ENCODE results near the gene POR. TPM values are rescaled to one million over a fixed set of nuclear protein-coding genes. Genes with fewer than 3 reads are reported as not detected.

The POR gene
- total RNA-seq, 1 donor from 2014 or later = 236 TPM

- Histone ChIP-seq H3K4me3 (no peak overlapping the region), H3K27me3 (no peaks in the 10 kb centered on the region), H3K4me1 (peaks cover 0 to 5% of the 10 kb centered on the region in 2 donors), H3K36me3 (no peaks in the 10 kb centered on the region), H3K27ac (no peak overlapping the region), H3K9me3 (no peaks in the 10 kb centered on the region)
- no peak for DNase-seq (ENCODE audit: low spot score in 2 of 2)
- intact Hi-C loops (cut with DNase I) = no loop called here
- TF ChIP-seq CTCF (IDR thresholded peaks at IDR 0.05) = no peak
These were observed 24.0 kb downstream of the POR start for GRCh38 chr7:75938921-75939320.

- Histone ChIP-seq H3K9me3 (no peaks in the 10 kb centered on the region), H3K27me3 (no peaks in the 10 kb centered on the region), H3K4me1 (no peaks in the 10 kb centered on the region), H3K4me3 (no peak overlapping the region), H3K27ac (no peak overlapping the region), H3K36me3 (peaks cover 0 to 11% of the 10 kb centered on the region in 2 donors)
- no peak for DNase-seq (ENCODE audit: low spot score in 2 of 2)
- no peak for TF ChIP-seq CTCF (IDR thresholded peaks at IDR 0.05)
- intact Hi-C loops (cut with DNase I) = no loop called here
These were observed 28.9 kb downstream of the POR start for GRCh38 chr7:75943864-75944263.

- Histone ChIP-seq H3K36me3 (peaks cover 0 to 11% of the 10 kb centered on the region in 2 donors), H3K27ac (no peak overlapping the region), H3K4me1 (no peaks in the 10 kb centered on the region), H3K27me3 (no peaks in the 10 kb centered on the region), H3K4me3 (no peak overlapping the region), H3K9me3 (no peaks in the 10 kb centered on the region)
- intact Hi-C loops (cut with DNase I) = no loop called here
- no peak for DNase-seq (ENCODE audit: low spot score in 2 of 2)
- TF ChIP-seq CTCF (IDR thresholded peaks at IDR 0.05) = no peak
These were observed 29.6 kb downstream of the POR start for GRCh38 chr7:75944507-75944906.

GRCh38 chr7:75945297-75946168, 30.6 kb downstream of the POR start:
- no peak for DNase-seq (ENCODE audit: low spot score in 2 of 2)
- Histone ChIP-seq H3K4me3 (no peak overlapping the region), H3K36me3 (peaks cover 0 to 11% of the 10 kb centered on the region in 2 donors), H3K9me3 (no peaks in the 10 kb centered on the region), H3K27ac (no peak overlapping the region), H3K27me3 (no peaks in the 10 kb centered on the region), H3K4me1 (no peaks in the 10 kb centered on the region)
- intact Hi-C loops (cut with DNase I) = no loop called here
- no peak for TF ChIP-seq CTCF (IDR thresholded peaks at IDR 0.05)

GRCh38 chr7:75946207-75946855, 31.4 kb downstream of the POR start:
- TF ChIP-seq CTCF (IDR thresholded peaks at IDR 0.05) = no peak
- intact Hi-C loops (cut with DNase I) = no loop called here
- no peak overlapping the region for H3K27ac ChIP-seq
- H3K27me3 ChIP-seq = no peaks in the 10 kb centered on the region
- no peaks in the 10 kb centered on the region for H3K4me1 ChIP-seq
- no peak for DNase-seq (ENCODE audit: low spot score in 2 of 2)
- no peaks in the 10 kb centered on the region for H3K9me3 ChIP-seq
- H3K36me3 ChIP-seq = peaks cover 0 to 11% of the 10 kb centered on the region in 2 donors
- no peak overlapping the region for H3K4me3 ChIP-seq
